Glutamatergic neuron (in vitro differentiated cells): ENCODE data around the gene HLA-DOB. TPM values are rescaled to one million over a fixed set of nuclear protein-coding genes. Genes with fewer than 3 reads are reported as not detected.

Experiments used
- DNase-seq: peaks from one replicate; pipeline ENCODE4 v3.0.0; 2022
- H3K27ac Mint-ChIP-seq: one replicate; pipeline ENCODE4 v1.8.0; 2020; ENCODE audit warnings: mild to moderate bottlenecking, mixed read lengths, inconsistent platforms; ENCODE audit not compliant: unreplicated experiment
- H3K27me3 Mint-ChIP-seq: one replicate; pipeline ENCODE4 v1.8.0; 2020; ENCODE audit warnings: mild to moderate bottlenecking, moderate library complexity, mixed read lengths, inconsistent platforms; ENCODE audit not compliant: unreplicated experiment
- H3K36me3 Mint-ChIP-seq: one replicate; pipeline ENCODE4 v1.8.0; 2020; ENCODE audit warnings: mild to moderate bottlenecking, mixed read lengths, inconsistent platforms; ENCODE audit not compliant: unreplicated experiment
- H3K4me1 Mint-ChIP-seq: one replicate; pipeline ENCODE4 v1.8.0; 2020; ENCODE audit warnings: mild to moderate bottlenecking, low read depth, mixed read lengths, inconsistent platforms; ENCODE audit not compliant: unreplicated experiment
- H3K4me3 Mint-ChIP-seq: one replicate; pipeline ENCODE4 v1.8.0; 2020; ENCODE audit warnings: mild to moderate bottlenecking, mixed read lengths, inconsistent platforms; ENCODE audit not compliant: unreplicated experiment
- H3K9me3 Mint-ChIP-seq: one replicate; pipeline ENCODE4 v1.8.0; 2020; ENCODE audit warnings: mild to moderate bottlenecking, moderate library complexity, mixed read lengths, inconsistent platforms; ENCODE audit not compliant: unreplicated experiment
- total RNA-seq: library from RNA; stranded (reverse); fragmentation: NEBNext Ultra II Directional; extraction: Animal tissue kit (Norgen Biotek cat#: 25700); gene quantifications from one replicate; pipeline ENCODE4 v1.2.1, GENCODE V29; 2021; ENCODE audit not compliant: unreplicated experiment
- TF ChIP-seq, protein P1 (sequence below): fragments of 200-600 bp; sonication (generic); IDR thresholded peaks from one replicate; pipeline ENCODE4 v1.5.0; 2021; ENCODE audit not compliant: partially characterized antibody, unreplicated experiment

The HLA-DOB gene
- total RNA-seq, 1 donor from 2014 or later, result not detected

DNA sequence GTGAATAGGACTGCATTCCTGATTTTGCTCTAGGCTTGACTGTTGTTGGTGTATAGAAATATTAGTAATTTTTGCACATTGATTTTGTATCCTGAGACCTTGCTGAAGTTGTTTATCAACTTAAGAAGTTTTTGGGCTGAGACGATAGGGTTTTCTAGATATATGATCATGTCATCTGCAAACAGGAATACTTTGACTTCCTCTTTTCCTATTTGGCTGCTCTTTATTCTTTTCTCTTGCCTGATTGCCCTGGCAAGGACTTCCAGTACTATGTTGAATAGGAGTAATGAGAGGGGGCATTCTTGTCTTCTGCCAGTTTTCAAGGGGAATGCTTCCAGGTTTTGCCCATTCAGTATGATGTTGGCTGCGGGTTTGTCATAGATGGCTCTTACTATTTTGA is 13.4 kb downstream of the HLA-DOB start:
- TF ChIP-seq, protein P1, sequence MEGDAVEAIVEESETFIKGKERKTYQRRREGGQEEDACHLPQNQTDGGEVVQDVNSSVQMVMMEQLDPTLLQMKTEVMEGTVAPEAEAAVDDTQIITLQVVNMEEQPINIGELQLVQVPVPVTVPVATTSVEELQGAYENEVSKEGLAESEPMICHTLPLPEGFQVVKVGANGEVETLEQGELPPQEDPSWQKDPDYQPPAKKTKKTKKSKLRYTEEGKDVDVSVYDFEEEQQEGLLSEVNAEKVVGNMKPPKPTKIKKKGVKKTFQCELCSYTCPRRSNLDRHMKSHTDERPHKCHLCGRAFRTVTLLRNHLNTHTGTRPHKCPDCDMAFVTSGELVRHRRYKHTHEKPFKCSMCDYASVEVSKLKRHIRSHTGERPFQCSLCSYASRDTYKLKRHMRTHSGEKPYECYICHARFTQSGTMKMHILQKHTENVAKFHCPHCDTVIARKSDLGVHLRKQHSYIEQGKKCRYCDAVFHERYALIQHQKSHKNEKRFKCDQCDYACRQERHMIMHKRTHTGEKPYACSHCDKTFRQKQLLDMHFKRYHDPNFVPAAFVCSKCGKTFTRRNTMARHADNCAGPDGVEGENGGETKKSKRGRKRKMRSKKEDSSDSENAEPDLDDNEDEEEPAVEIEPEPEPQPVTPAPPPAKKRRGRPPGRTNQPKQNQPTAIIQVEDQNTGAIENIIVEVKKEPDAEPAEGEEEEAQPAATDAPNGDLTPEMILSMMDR, result no peak
- Mint-ChIP-seq H3K9me3 (peaks cover 2% of the 10 kb centered on the region), H3K27me3 (no peaks in the 10 kb centered on the region), H3K27ac (no peak overlapping the region), H3K4me3 (no peak overlapping the region), H3K4me1 (no peaks in the 10 kb centered on the region), H3K36me3 (peaks cover 7% of the 10 kb centered on the region)
- no peak for DNase-seq

DNA sequence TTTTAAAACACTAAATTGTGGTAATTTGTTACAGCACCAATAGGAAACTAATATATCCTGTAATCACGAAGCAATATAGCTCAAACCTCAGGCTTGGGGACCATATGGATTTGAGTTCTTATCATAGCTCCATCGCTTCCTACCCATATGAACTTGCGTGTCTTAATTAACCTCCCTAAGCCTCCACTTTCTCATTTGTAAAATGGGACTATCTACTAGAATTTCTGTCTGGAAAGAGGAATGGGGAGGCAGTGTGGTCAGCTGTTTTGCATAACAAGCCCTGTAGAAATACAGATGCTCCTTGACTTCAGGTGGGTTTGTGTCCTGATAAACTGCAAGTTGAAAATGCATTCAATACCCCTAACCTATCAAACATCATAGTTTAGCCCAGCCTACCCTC is 17.1 kb downstream of the HLA-DOB start:
- Mint-ChIP-seq H3K27ac (no peak overlapping the region), H3K9me3 (peaks cover 5% of the 10 kb centered on the region), H3K4me3 (no peak overlapping the region), H3K27me3 (no peaks in the 10 kb centered on the region), H3K4me1 (peaks cover 3% of the 10 kb centered on the region), H3K36me3 (peaks cover 10% of the 10 kb centered on the region)
- no peak for DNase-seq
- TF ChIP-seq, protein P1, result no peak

DNA sequence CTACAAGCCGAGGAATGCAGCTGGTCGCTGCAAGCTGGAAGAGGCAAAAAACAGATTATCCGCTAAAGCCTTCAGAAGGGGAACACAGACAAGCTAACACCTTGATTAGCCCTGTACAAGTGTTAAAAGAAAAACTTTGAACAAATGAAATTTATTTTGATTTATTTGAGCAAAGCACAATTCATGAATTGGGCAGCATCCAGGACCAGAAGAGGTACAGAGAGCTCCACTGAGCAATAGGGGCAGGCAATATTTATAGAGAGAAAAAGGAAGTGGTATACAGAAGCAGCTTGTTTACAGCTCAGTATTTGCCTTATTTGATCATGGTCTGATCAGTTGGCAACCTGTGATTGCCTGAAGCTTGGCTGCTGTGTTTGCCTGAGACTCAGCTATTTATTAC is 17.6 kb downstream of the HLA-DOB start:
- Mint-ChIP-seq H3K4me3 (no peak overlapping the region), H3K36me3 (peaks cover 10% of the 10 kb centered on the region), H3K27me3 (no peaks in the 10 kb centered on the region), H3K9me3 (peaks cover 5% of the 10 kb centered on the region), H3K4me1 (peaks cover 3% of the 10 kb centered on the region), H3K27ac (no peak overlapping the region)
- TF ChIP-seq, protein P1, result no peak
- no peak for DNase-seq

DNA sequence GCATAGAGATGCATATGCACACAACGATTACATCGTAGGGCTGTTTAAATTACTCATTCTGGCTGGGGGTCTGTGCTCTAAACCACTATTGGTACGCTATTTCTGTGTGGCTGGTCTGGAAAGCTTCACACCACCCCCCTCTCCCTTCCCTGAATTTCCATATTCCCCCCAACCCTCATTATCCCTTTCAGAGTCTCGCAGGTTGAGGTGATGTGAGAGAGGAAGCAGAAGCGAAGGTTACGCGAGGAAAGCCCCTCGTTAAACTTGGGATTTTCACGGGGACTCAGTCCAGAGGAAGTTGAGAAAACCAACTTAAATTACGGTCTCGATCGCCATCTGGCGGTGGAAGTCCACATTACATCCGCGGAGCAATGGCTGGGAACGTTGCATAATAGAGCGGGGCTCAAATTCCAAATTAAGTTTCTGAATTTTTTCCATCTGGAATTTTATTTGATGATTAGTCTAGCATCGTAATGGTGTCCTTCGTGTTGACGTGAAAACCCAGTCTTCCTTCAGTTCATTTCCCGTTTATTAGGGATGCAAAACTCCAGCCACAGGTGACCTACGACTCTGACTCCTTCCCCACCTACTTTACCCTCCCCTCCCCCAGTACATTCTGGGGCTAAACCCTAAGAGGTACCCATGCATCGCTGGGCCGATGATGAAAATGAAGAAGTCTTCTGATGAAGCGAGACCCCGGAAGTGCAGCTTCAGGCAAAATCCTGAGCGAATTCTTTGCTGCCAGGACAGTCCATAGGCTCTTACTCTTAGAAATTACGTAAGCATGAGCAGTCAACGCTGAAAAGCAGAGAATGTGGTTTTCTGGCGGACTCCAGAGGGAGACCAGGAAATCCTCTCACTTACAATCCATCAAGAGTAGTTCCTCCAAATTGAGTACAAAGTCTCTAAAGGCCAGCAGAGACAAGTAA is 19.7 kb downstream of the HLA-DOB start:
- TF ChIP-seq, protein P1, result peak; percentile 92
- Mint-ChIP-seq H3K9me3 (peaks cover 5% of the 10 kb centered on the region), H3K27ac (no peak overlapping the region), H3K4me1 (peaks cover 3% of the 10 kb centered on the region), H3K27me3 (no peaks in the 10 kb centered on the region), H3K4me3 (peak overlapping the region; percentile 54), H3K36me3 (peaks cover 10% of the 10 kb centered on the region)
- DNase-seq, result peak; percentile 81

DNA sequence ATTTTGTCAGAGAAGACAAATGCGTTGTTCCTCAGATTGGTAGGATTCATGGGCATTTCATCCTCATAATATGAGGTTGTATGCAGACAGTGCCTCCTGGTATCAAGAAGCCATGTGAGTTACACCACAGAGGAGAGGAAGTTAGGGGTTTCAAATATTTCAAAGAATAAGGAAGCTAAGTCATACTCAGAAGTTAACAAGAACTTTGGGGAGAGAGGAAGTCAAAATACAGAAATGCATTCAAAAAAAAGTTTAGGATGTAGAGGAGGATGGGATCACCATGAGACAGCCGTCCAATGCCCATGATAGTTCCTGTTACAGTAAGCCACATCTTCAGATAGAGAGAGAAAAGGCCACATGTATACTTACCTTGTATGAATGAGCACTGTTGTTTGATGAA is 22.3 kb downstream of the HLA-DOB start:
- peaks cover 5% of the 10 kb centered on the region for H3K9me3 Mint-ChIP-seq
- TF ChIP-seq, protein P1, result no peak
- H3K27ac Mint-ChIP-seq, result no peak overlapping the region
- H3K36me3 Mint-ChIP-seq, result peaks cover 10% of the 10 kb centered on the region
- H3K27me3 Mint-ChIP-seq, result no peaks in the 10 kb centered on the region
- peaks cover 3% of the 10 kb centered on the region for H3K4me1 Mint-ChIP-seq
- DNase-seq, result no peak
- no peak overlapping the region for H3K4me3 Mint-ChIP-seq
